ENCODE results near the gene EVA1A. TPM values are rescaled to one million over a fixed set of nuclear protein-coding genes. Genes with fewer than 3 reads are reported as not detected.

Gene EVA1A
- total and polyA plus RNA-seq, 2 of the 8 experiments (the other 6 are each of a cell fraction or from before 2014, with no cell fraction given), result 2.4 to 4.3 TPM

DNA sequence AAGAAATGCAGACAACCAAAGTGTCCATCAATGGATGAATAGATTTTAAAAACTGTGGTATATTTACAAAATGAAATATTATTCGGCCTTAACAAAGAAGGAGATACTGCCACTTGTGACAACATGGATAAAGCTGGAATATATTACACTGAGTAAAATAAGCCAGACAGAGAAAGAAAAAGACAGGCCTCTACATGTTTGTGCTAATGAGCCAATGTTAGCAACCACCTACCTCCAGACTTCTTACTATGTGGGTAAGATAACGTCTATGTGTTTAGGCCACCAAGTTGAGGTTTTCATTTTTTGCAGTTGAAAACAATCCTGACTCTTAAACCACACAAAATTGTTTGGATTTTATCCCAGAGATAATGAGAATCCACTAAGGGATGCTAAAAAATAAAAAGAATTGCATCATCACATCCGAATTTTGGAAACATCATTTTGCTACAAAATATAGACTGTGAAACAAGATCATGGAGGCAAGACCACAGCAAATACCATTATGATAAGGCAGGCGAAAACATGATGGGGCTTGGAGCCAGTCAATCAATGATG, 47.0 kb downstream of the EVA1A start:
- H2BK120ac ChIP-seq (replicated peaks; ENCODE audit: low read depth, low read length), result no peak overlapping the region
- no peak for DNase-seq (ENCODE audit: low read depth in 1 of 2, low spot score in 2 of 2)
- no peaks in the 10 kb centered on the region for H3K79me2 ChIP-seq (ENCODE audit: control insufficient read depth in 1 of 2, insufficient read depth in 2 of 2, low read length in 2 of 2)
- no peak overlapping the region; the same call in 1 of the 2 replicates for H2AK5ac ChIP-seq (ENCODE audit: low read depth, low read length)
- no peak overlapping the region for H2AFZ ChIP-seq (ENCODE audit: low read length)
- H3K23ac ChIP-seq (ENCODE audit: insufficient read length), result no peak overlapping the region
- 96% methylated on average over 4 of the region's 4 CpGs; no CpG with 5 or more reads in 1 of the 2 experiments for WGBS, 2 experiments (ENCODE audit: extremely low coverage in 1 of 2, insufficient coverage in 1 of 2, insufficient read length in 1 of 2, insufficient replicate concordance in 2 of 2, low coverage in 1 of 2, low lambda C conversion rate in 2 of 2, missing lambda C conversion rate in 1 of 2)
- no peak overlapping the region for H2BK20ac ChIP-seq (ENCODE audit: low read length)
- TF ChIP-seq ZNF274 (IDR thresholded peaks at IDR 0.05; ENCODE audit: borderline replicate concordance, extremely low read depth, low read length) (no peak), TBP (IDR thresholded peaks at IDR 0.05; ENCODE audit: low read depth, low read length) (no peak), YY1 (IDR thresholded peaks at IDR 0.05; ENCODE audit: low read depth, low read length) (no peak), SIRT6 (IDR thresholded peaks at IDR 0.05; ENCODE audit: low read length) (no peak), BRCA1 (IDR thresholded peaks at IDR 0.05; ENCODE audit: low read depth, low read length) (no peak), CTBP2 (IDR thresholded peaks at IDR 0.05; ENCODE audit: borderline replicate concordance, insufficient read depth, insufficient read length, low read length) (no peak), CREB1 (IDR thresholded peaks at IDR 0.05) (no peak), RAD21 (IDR thresholded peaks at IDR 0.05 in 1 of 2, conservative IDR thresholded peaks at IDR 0.05 in 1 of 2; ENCODE audit: low read depth in 2 of 2, low read length in 2 of 2) (no peak), HDAC6 (IDR thresholded peaks at IDR 0.05; ENCODE audit: low read depth, low read length) (no peak), SIN3A (conservative IDR thresholded peaks at IDR 0.05 in 1 of 2, IDR thresholded peaks at IDR 0.05 in 1 of 2; ENCODE audit: low read depth in 1 of 2, low read length in 2 of 2) (no peak)
- TF ChIP-seq, protein P1, sequence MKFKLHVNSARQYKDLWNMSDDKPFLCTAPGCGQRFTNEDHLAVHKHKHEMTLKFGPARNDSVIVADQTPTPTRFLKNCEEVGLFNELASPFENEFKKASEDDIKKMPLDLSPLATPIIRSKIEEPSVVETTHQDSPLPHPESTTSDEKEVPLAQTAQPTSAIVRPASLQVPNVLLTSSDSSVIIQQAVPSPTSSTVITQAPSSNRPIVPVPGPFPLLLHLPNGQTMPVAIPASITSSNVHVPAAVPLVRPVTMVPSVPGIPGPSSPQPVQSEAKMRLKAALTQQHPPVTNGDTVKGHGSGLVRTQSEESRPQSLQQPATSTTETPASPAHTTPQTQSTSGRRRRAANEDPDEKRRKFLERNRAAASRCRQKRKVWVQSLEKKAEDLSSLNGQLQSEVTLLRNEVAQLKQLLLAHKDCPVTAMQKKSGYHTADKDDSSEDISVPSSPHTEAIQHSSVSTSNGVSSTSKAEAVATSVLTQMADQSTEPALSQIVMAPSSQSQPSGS (IDR thresholded peaks at IDR 0.05; ENCODE audit: low read length), result no peak
- no peak overlapping the region for H3K56ac ChIP-seq (replicated peaks; ENCODE audit: insufficient read length, low read depth, low read length)
- H3K9me3 ChIP-seq (ENCODE audit: insufficient read depth in 2 of 2, low read depth in 1 of 2, low read length in 1 of 2), result peaks cover 8 to 13% of the 10 kb centered on the region in 2 experiments
- no peak overlapping the region for H2BK5ac ChIP-seq (ENCODE audit: low read depth, low read length)
- no peaks in the 10 kb centered on the region for H3K23me2 ChIP-seq (ENCODE audit: low read depth, low read length)
- H2BK15ac ChIP-seq (ENCODE audit: low read length), result no peak overlapping the region
- H3K4me3 ChIP-seq (ENCODE audit: extremely low read depth in 1 of 4, insufficient read depth in 2 of 4, low read depth in 3 of 4, low read length in 4 of 4), result no peak overlapping the region
- H2BK12ac ChIP-seq (ENCODE audit: low read depth, low read length), result no peak overlapping the region
- H3K27me3 ChIP-seq (replicated peaks in 1 of 4; ENCODE audit: control insufficient read depth in 3 of 4, extremely low read depth in 1 of 4, insufficient read depth in 3 of 4, low read length in 3 of 4), result no peaks in the 10 kb centered on the region
- H3K14ac ChIP-seq (ENCODE audit: insufficient read length), result no peak overlapping the region
- ChIA-PET CTCF (ENCODE audit: partially characterized antibody) (no interaction called here), POLR2A (ENCODE audit: partially characterized antibody) (no interaction called here)
- H3K27ac ChIP-seq (ENCODE audit: low read depth, low read length), result no peak overlapping the region
- no peak overlapping the region for H4K8ac ChIP-seq (ENCODE audit: extremely low read depth, insufficient read depth, low read length)
- H4K5ac ChIP-seq (ENCODE audit: insufficient read length, low read depth, low read length), result no peak overlapping the region
- no peaks in the 10 kb centered on the region for H3K4me1 ChIP-seq (replicated peaks in 1 of 4; ENCODE audit: control insufficient read depth in 3 of 4, insufficient read depth in 4 of 4, low read length in 3 of 4)
- no peak for FAIRE-seq
- no peaks in the 10 kb centered on the region for H3K36me3 ChIP-seq (ENCODE audit: control insufficient read depth in 2 of 4, insufficient read depth in 4 of 4, low read length in 3 of 4)
- H3K18ac ChIP-seq (ENCODE audit: extremely low read depth, low read length), result no peak overlapping the region
- no peak overlapping the region for H3K4me2 ChIP-seq (ENCODE audit: insufficient read depth in 1 of 2, low read depth in 2 of 2, low read length in 2 of 2)
- H3K79me1 ChIP-seq (ENCODE audit: low read depth, low read length), result no peaks in the 10 kb centered on the region
- H4K91ac ChIP-seq (replicated peaks; ENCODE audit: insufficient read length, low read length), result no peak overlapping the region
- no peak overlapping the region for H3K4ac ChIP-seq (replicated peaks; ENCODE audit: insufficient read length, low read depth, low read length)
- no peaks in the 10 kb centered on the region for H4K20me1 ChIP-seq (replicated peaks in 1 of 2; ENCODE audit: control insufficient read depth in 1 of 2, insufficient read depth in 2 of 2, low read length in 2 of 2)
- no peak overlapping the region for H3K9ac ChIP-seq (replicated peaks in 1 of 4; ENCODE audit: extremely low read depth in 1 of 4, low read depth in 3 of 4, low read length in 3 of 4)

All from H1 (cell line).